NOMO-1 treated with DMSO at 0.1 percent for 48 hours (cell line): ENCODE measurements around the gene PANX2.

Source experiments
- DNase-seq: peaks from one replicate; lab custom pipeline; 2025; ENCODE audit not compliant: unreplicated experiment; lab: John Stamatoyannopoulos, UW

The PANX2 gene

DNA sequence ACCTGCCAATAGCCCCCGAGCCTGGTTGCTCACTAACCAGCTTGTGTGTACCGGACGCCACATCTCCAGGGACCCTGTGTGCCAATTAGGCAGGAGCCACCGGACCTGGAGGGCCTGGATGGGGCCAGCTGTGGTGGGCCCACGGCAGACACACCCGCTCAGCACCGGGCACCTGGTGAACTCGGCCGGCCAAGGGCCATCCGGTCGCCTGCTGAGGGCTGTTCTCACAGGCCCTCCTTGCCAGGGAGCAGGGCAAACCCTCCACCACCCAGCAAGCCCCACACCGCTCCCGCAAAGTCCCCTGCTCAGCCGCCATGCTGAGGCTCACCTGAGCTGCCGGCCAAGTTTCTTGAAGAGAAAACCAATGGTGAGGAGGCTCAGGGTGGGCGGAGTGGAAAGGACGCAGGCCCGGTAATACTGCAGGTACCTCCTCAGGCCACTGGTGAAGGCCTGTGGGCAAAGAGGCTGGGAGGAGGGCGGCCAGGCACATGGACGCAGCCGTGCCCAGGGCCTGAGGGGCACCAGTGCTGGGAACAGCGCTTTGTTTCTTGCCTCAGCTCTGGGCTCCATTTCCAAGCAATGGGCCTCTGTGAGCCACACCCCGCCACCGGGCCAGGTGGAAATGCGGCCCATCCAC is 57.2 kb downstream of the PANX2 start:
- DNase-seq = no peak

DNA sequence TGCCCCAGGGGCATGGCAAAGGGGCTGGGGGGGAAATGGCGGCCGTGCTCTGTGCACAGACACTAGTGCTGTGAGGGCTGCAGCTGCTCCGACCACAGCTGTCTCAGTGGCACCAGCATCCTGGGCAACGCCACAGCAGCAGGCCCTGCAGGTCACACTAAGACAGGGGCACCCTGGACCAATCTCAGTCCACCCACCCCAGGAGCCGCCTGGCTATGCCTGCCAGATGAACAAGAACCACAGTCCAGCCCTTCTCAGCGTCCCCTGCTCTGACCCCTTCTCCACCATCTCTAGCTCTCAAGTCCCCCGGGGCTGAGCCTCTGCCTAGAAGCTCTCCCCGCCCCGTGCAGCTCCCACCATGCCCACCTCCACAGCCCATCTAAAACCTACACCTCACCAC is 57.8 kb downstream of the PANX2 start:
- no peak for DNase-seq

DNA sequence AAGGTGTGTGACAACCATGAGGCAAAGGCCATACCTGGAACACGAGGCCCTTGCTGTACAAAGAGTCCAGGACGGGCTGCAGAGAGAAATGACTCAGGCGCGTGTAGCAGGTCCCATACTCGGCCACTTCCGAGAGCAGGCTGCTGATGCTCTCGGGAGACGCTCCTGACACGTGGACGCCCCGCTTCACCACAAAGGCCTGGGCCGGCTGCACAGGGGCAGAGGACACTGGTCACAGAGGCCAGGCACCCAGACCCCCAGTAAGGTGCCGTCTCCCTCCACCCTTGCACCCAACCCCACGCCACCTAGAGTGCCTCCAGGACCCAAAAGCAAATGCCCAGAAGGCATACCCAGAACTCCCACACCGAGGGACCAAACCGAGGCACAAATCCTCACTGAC is 58.8 kb downstream of the PANX2 start:
- no peak for DNase-seq
